Parathyroid adenoma (tissue), 2 donors: Measurements from ENCODE around the gene PPIL4.

Source experiments
- H2AFZ ChIP-seq: fragments of 300-600 bp; sonication (generic); one replicate; pipeline ENCODE4 v1.7.0; 2017; ENCODE audit warnings: antibody characterized with exemption, mild to moderate bottlenecking
- H3K27ac ChIP-seq: fragments of 300-600 bp; sonication (generic); one replicate; pipeline ENCODE4 v1.7.0; 2017
- H3K27me3 ChIP-seq: fragments of 300-600 bp; sonication (generic); one replicate; pipeline ENCODE4 v1.7.0; 2017; ENCODE audit warnings: low read length; ENCODE audit not compliant: control insufficient read depth, insufficient read depth
- H3K36me3 ChIP-seq: fragments of 300-600 bp; sonication (generic); one replicate; pipeline ENCODE4 v1.7.0; 2017; ENCODE audit warnings: low read length; ENCODE audit not compliant: control insufficient read depth, insufficient read depth
- H3K4me1 ChIP-seq: fragments of 300-600 bp; sonication (generic); one replicate; pipeline ENCODE4 v1.7.0; 2017; ENCODE audit warnings: control low read depth
- H3K4me2 ChIP-seq: fragments of 300-600 bp; sonication (generic); one replicate; pipeline ENCODE4 v1.7.0; 2017; ENCODE audit warnings: low read length
- H3K4me3 ChIP-seq: fragments of 300-600 bp; sonication (generic); one replicate; pipeline ENCODE4 v1.7.0; 2017; ENCODE audit warnings: low read depth, low read length
- H3K79me2 ChIP-seq: fragments of 300-600 bp; sonication (generic); one replicate; pipeline ENCODE4 v1.7.0; 2017; ENCODE audit warnings: control low read depth
- H3K9ac ChIP-seq: fragments of 300-600 bp; sonication (generic); one replicate; pipeline ENCODE4 v1.7.0; 2017; ENCODE audit warnings: mild to moderate bottlenecking
- H3K9me3 ChIP-seq: fragments of 300-600 bp; sonication (generic); one replicate; pipeline ENCODE4 v1.7.0; 2017; ENCODE audit warnings: low read length; ENCODE audit not compliant: control insufficient read depth
- TF ChIP-seq, protein P1 (sequence below): fragments of 300-600 bp; sonication (generic); IDR thresholded peaks from one replicate; pipeline ENCODE4 v1.7.0; 2017; ENCODE audit warnings: antibody characterized with exemption, mild to moderate bottlenecking
- donor health status: primary hyperparathyroidism.

PPIL4 gene, protein sequence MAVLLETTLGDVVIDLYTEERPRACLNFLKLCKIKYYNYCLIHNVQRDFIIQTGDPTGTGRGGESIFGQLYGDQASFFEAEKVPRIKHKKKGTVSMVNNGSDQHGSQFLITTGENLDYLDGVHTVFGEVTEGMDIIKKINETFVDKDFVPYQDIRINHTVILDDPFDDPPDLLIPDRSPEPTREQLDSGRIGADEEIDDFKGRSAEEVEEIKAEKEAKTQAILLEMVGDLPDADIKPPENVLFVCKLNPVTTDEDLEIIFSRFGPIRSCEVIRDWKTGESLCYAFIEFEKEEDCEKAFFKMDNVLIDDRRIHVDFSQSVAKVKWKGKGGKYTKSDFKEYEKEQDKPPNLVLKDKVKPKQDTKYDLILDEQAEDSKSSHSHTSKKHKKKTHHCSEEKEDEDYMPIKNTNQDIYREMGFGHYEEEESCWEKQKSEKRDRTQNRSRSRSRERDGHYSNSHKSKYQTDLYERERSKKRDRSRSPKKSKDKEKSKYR

GRCh38 chr6:149545754-149546471 lies at the start of gene PPIL4:
Gene PPIL4, minus strand, starts transcription at chr6:149546043. Its CDS starts 38 bp downstream, at chr6:149546005.
- Histone ChIP-seq H3K4me1 (no peaks in the 10 kb centered on the region), H2AFZ (peak within 1 kb of the TSS; percentile 98), H3K27me3 (no peaks in the 10 kb centered on the region), H3K9me3 (no peaks in the 10 kb centered on the region), H3K4me2 (peak within 1 kb of the TSS; percentile 88), H3K79me2 (peaks cover 23% of the 10 kb centered on the region), H3K9ac (peak within 1 kb of the TSS; percentile 82), H3K4me3 (peak within 1 kb of the TSS; percentile 99), H3K27ac (peak within 1 kb of the TSS; percentile 90), H3K36me3 (no peaks in the 10 kb centered on the region)
- TF ChIP-seq, protein P1, sequence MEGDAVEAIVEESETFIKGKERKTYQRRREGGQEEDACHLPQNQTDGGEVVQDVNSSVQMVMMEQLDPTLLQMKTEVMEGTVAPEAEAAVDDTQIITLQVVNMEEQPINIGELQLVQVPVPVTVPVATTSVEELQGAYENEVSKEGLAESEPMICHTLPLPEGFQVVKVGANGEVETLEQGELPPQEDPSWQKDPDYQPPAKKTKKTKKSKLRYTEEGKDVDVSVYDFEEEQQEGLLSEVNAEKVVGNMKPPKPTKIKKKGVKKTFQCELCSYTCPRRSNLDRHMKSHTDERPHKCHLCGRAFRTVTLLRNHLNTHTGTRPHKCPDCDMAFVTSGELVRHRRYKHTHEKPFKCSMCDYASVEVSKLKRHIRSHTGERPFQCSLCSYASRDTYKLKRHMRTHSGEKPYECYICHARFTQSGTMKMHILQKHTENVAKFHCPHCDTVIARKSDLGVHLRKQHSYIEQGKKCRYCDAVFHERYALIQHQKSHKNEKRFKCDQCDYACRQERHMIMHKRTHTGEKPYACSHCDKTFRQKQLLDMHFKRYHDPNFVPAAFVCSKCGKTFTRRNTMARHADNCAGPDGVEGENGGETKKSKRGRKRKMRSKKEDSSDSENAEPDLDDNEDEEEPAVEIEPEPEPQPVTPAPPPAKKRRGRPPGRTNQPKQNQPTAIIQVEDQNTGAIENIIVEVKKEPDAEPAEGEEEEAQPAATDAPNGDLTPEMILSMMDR: peak; percentile 55

- Histone ChIP-seq H3K4me1 (no peaks in the 10 kb centered on the region), H3K4me2 (no peak overlapping the region), H3K9me3 (no peaks in the 10 kb centered on the region), H2AFZ (no peak overlapping the region), H3K36me3 (no peaks in the 10 kb centered on the region), H3K27me3 (no peaks in the 10 kb centered on the region), H3K79me2 (no peaks in the 10 kb centered on the region), H3K9ac (no peak overlapping the region), H3K27ac (no peak overlapping the region), H3K4me3 (no peak overlapping the region)
- TF ChIP-seq, protein P1: no peak
Measured at GRCh38 chr6:149593408-149593807, 47.6 kb upstream of the PPIL4 start.

GRCh38 chr6:149592983-149593382 lies 47.1 kb upstream of the PPIL4 start:
- Histone ChIP-seq H3K27me3 (no peaks in the 10 kb centered on the region), H3K4me1 (no peaks in the 10 kb centered on the region), H3K4me2 (no peak overlapping the region), H2AFZ (no peak overlapping the region), H3K79me2 (no peaks in the 10 kb centered on the region), H3K9ac (no peak overlapping the region), H3K4me3 (no peak overlapping the region), H3K27ac (no peak overlapping the region), H3K9me3 (no peaks in the 10 kb centered on the region), H3K36me3 (no peaks in the 10 kb centered on the region)
- TF ChIP-seq, protein P1: no peak

- Histone ChIP-seq H3K9me3 (no peaks in the 10 kb centered on the region), H2AFZ (no peak overlapping the region), H3K4me2 (no peak overlapping the region), H3K27ac (no peak overlapping the region), H3K9ac (no peak overlapping the region), H3K27me3 (no peaks in the 10 kb centered on the region), H3K4me3 (no peak overlapping the region), H3K79me2 (no peaks in the 10 kb centered on the region), H3K36me3 (no peaks in the 10 kb centered on the region), H3K4me1 (no peaks in the 10 kb centered on the region)
- TF ChIP-seq, protein P1: no peak
Measured at GRCh38 chr6:149586149-149586548, 40.3 kb upstream of the PPIL4 start.
